HepG2 (cell line): ENCODE data around the gene SUSD2. TPM values are rescaled to one million over a fixed set of nuclear protein-coding genes. Genes with fewer than 3 reads are reported as not detected.
A peak's percentile ranks its signal among the peaks of the same experiment; 100 is the strongest.

Source experiments
- HMGA1 ChIP-seq: sonication (generic); formaldehyde crosslinking; conservative IDR thresholded peaks from 2 replicates; pipeline ENCODE4 v1.4.0; 2020; ENCODE audit warnings: missing genetic modification reagents
- JUN ChIP-seq: sonication (generic); formaldehyde crosslinking; IDR thresholded peaks from 2 replicates; pipeline ENCODE4 v1.4.0; 2020; ENCODE audit warnings: mild to moderate bottlenecking, missing genetic modification reagents
- MAFK ChIP-seq, 2 experiments: IDR thresholded peaks in 1 of 2; conservative IDR thresholded peaks in 1 of 2; 2 replicates each; pipeline ENCODE4 v1.6.1; 2011; ENCODE audit warnings: improper control_type of control experiment in 2 of 2, low read length in 2 of 2
- MAZ ChIP-seq, 2 experiments: sonication (generic) in 1 of 2; formaldehyde crosslinking in 1 of 2; IDR thresholded peaks; 2 replicates each; pipeline versions ENCODE4 v1.5.0 to v1.6.1; 2012 to 2020; ENCODE audit warnings: low read depth in 2 of 2, mild to moderate bottlenecking in 2 of 2, borderline replicate concordance in 1 of 2, improper control_type of control experiment in 1 of 2, low read length in 1 of 2, missing genetic modification reagents in 1 of 2, moderate library complexity in 1 of 2
- MTF1 ChIP-seq: sonication (generic); formaldehyde crosslinking; IDR thresholded peaks from 2 replicates; pipeline ENCODE4 v1.5.0; 2020; ENCODE audit warnings: missing genetic modification reagents
- RBM22 ChIP-seq: fragments of 200-400 bp; formaldehyde crosslinking; optimal IDR thresholded peaks from 2 replicates; pipeline ENCODE3; 2017; ENCODE audit warnings: mild to moderate bottlenecking, low read length, moderate library complexity
- SKIL ChIP-seq: sonication (generic); formaldehyde crosslinking; IDR thresholded peaks from 2 replicates; pipeline ENCODE4 v1.8.0; 2022; ENCODE audit warnings: missing genetic modification reagents, mild to moderate bottlenecking, moderate library complexity, borderline replicate concordance
- ZFP1 ChIP-seq: IDR thresholded peaks from 2 replicates; pipeline ENCODE4 v1.6.1; 2016
- ZKSCAN8 ChIP-seq: IDR thresholded peaks from 2 replicates; pipeline ENCODE4 v1.6.1; 2016; ENCODE audit warnings: borderline replicate concordance, missing genetic modification reagents, missing compliant biosample characterization
- ZMAT5 ChIP-seq: sonication (generic); formaldehyde crosslinking; IDR thresholded peaks from 2 replicates; pipeline ENCODE4 v1.5.0; 2020; ENCODE audit warnings: mild to moderate bottlenecking, low read depth, missing genetic modification reagents, borderline replicate concordance
- ZNF296 ChIP-seq: sonication (generic); formaldehyde crosslinking; conservative IDR thresholded peaks from 2 replicates; pipeline ENCODE4 v1.5.0; 2020; ENCODE audit warnings: mild to moderate bottlenecking, missing genetic modification reagents
- ZNF383 ChIP-seq: sonication (generic); formaldehyde crosslinking; IDR thresholded peaks from 2 replicates; pipeline ENCODE4 v1.4.0; 2020; ENCODE audit warnings: missing genetic modification reagents, mild to moderate bottlenecking, borderline replicate concordance
- ZNF446 ChIP-seq: sonication (generic); formaldehyde crosslinking; IDR thresholded peaks from 2 replicates; pipeline ENCODE4 v1.5.0; 2020; ENCODE audit warnings: mild to moderate bottlenecking, missing genetic modification reagents
- ZNF672 ChIP-seq: sonication (generic); formaldehyde crosslinking; IDR thresholded peaks from 2 replicates; pipeline ENCODE4 v1.8.1; 2022; ENCODE audit warnings: missing genetic modification reagents
- ZNF777 ChIP-seq: sonication (generic); formaldehyde crosslinking; IDR thresholded peaks from 2 replicates; pipeline ENCODE4 v1.4.0; 2020; ENCODE audit warnings: missing genetic modification reagents
- ZNF782 ChIP-seq: sonication (generic); formaldehyde crosslinking; IDR thresholded peaks from 2 replicates; pipeline ENCODE4 v1.4.0; 2020; ENCODE audit warnings: missing genetic modification reagents, mild to moderate bottlenecking, borderline replicate concordance
- ZNF883 ChIP-seq: sonication (generic); formaldehyde crosslinking; IDR thresholded peaks from 2 replicates; pipeline ENCODE4 v1.5.1; 2020; ENCODE audit warnings: mild to moderate bottlenecking, missing genetic modification reagents; ENCODE audit errors: not compliant biosample characterization
- ZSCAN9 ChIP-seq: IDR thresholded peaks from 2 replicates; pipeline ENCODE4 v1.6.1; 2016; ENCODE audit warnings: borderline replicate concordance
- polyA plus RNA-seq, 8 experiments: library from polyadenylated mRNA; depleted of rRNA in 3 of 8; stranded (reverse) in 7 of 8; unstranded in 1 of 8; fragments of >200 nt; fragmentation: Illumina TruSeq in 4 of 8; extraction: Trizol in 4 of 8; gene quantifications; 2 replicates each; pipeline versions ENCODE4 v1.2.1 to v1.2.3, GENCODE V29; 2011 to 2016; ENCODE audit warnings: low read depth in 4 of 8, missing spikeins in 1 of 8, mixed read lengths in 1 of 8; ENCODE audit not compliant: insufficient read depth in 1 of 8
- total RNA-seq, 5 experiments: library from RNA; depleted of rRNA; stranded (reverse); fragments of >200 nt; fragmentation: Illumina TruSeq; extraction: Trizol; gene quantifications; 2 replicates each; pipeline ENCODE4 v1.2.3, GENCODE V29; 2016; ENCODE audit warnings: low read depth in 1 of 5
- TF ChIP-seq, protein P1 (sequence below): sonication (generic); formaldehyde crosslinking; IDR thresholded peaks from 2 replicates; pipeline ENCODE4 v1.8.0; 2022; ENCODE audit warnings: mild to moderate bottlenecking, missing genetic modification reagents, borderline replicate concordance
- TF ChIP-seq, protein P2 (sequence below): sonication (generic); formaldehyde crosslinking; IDR thresholded peaks from 2 replicates; pipeline ENCODE4 v1.4.0; 2020; ENCODE audit warnings: missing genetic modification reagents
- TF ChIP-seq, protein P3 (sequence below): sonication (generic); formaldehyde crosslinking; IDR thresholded peaks from 2 replicates; pipeline ENCODE4 v1.4.0; 2020; ENCODE audit warnings: mild to moderate bottlenecking, missing genetic modification reagents, borderline replicate concordance

Gene SUSD2
- total and polyA plus RNA-seq, 2 of the 13 experiments (the other 11 are each of a cell fraction or from before 2014, with no cell fraction given) = 2.1 to 11.0 TPM

DNA sequence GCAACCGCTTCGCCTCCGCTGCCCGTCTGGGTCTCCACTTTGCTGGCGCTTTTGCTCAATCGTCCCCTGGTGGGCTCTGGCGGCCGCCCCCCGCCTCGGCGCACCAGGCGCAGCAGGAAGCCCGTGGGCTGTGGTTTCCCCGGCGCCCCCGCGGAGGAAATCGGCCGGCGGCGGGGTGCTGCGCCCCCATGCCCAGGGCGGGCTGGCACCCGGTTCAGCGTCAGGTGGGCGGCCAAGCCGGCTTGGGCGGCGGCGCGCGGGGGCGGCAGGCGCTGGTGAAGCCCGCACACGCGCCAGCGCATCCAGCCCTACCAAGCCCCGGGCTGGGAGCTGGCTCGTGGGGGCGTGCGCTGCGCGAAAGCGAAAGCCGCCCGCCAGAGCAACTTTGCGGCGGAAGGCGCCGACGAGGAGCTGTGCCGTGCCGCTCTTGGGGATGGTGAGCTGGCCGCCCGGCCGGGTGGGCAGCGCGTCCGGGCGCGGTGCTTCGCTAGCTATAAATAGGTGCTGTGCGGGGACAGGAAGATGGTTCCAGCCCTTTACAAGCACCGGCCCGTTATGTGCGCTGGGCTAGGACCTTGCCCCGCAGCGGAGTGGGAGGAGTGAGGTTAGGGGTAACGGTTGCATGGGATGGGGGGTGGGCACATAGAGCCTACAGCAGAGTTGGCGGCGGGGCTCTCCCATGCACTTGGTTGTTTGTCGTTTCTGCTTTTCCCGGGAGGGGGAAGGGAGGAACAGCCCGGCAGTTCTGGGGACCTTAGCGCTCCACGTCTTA, 25.0 kb upstream of the SUSD2 start (continued):
- TF ChIP-seq ZMAT5 (CRISPR knock-in tag) (no peak), SKIL (CRISPR knock-in tag) (no peak), ZNF446 (CRISPR knock-in tag) (no peak), HMGA1 (CRISPR knock-in tag) (no peak), ZNF777 (CRISPR knock-in tag) (no peak), MTF1 (no peak), ZNF296 (CRISPR knock-in tag) (no peak), ZNF782 (0 out of 2 replicates have a peak, but pooled peaks have one; percentile 35), ZNF883 (peak; percentile 64), MAZ (IDR thresholded peaks at IDR 0.05; ENCODE audit: borderline replicate concordance, low read depth, low read length) (no peak), MAZ (CRISPR knock-in tag; IDR thresholded peaks at IDR 0.05; ENCODE audit: low read depth) (no peak), ZKSCAN8 (no peak), JUN (no peak), ZFP1 (CRISPR knock-in tag) (no peak), ZSCAN9 (CRISPR knock-in tag) (no peak), ZNF383 (CRISPR knock-in tag) (0 out of 2 replicates have a peak, but pooled peaks have one; percentile 75), ZNF672 (no peak), MAFK (conservative IDR thresholded peaks at IDR 0.05 in 1 of 2, IDR thresholded peaks at IDR 0.05 in 1 of 2; ENCODE audit: low read length in 2 of 2) (no peak), RBM22 (no peak)
- TF ChIP-seq, protein P1, sequence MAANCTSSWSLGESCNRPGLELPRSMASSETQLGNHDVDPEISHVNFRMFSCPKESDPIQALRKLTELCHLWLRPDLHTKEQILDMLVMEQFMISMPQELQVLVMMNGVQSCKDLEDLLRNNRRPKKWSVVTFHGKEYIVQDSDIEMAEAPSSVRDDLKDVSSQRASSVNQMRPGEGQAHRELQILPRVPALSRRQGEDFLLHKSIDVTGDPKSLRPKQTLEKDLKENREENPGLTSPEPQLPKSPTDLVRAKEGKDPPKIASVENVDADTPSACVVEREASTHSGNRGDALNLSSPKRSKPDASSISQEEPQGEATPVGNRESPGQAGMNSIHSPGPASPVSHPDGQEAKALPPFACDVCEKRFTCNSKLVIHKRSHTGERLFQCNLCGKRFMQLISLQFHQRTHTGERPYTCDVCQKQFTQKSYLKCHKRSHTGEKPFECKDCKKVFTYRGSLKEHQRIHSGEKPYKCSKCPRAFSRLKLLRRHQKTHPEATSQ = 0 out of 2 replicates have a peak, but pooled peaks have one; percentile 5
- TF ChIP-seq, protein P2, sequence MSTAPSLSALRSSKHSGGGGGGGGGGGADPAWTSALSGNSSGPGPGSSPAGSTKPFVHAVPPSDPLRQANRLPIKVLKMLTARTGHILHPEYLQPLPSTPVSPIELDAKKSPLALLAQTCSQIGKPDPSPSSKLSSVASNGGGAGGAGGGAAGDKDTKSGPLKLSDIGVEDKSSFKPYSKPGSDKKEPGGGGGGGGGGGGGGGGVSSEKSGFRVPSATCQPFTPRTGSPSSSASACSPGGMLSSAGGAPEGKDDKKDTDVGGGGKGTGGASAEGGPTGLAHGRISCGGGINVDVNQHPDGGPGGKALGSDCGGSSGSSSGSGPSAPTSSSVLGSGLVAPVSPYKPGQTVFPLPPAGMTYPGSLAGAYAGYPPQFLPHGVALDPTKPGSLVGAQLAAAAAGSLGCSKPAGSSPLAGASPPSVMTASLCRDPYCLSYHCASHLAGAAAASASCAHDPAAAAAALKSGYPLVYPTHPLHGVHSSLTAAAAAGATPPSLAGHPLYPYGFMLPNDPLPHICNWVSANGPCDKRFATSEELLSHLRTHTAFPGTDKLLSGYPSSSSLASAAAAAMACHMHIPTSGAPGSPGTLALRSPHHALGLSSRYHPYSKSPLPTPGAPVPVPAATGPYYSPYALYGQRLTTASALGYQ = no peak
- TF ChIP-seq, protein P3, sequence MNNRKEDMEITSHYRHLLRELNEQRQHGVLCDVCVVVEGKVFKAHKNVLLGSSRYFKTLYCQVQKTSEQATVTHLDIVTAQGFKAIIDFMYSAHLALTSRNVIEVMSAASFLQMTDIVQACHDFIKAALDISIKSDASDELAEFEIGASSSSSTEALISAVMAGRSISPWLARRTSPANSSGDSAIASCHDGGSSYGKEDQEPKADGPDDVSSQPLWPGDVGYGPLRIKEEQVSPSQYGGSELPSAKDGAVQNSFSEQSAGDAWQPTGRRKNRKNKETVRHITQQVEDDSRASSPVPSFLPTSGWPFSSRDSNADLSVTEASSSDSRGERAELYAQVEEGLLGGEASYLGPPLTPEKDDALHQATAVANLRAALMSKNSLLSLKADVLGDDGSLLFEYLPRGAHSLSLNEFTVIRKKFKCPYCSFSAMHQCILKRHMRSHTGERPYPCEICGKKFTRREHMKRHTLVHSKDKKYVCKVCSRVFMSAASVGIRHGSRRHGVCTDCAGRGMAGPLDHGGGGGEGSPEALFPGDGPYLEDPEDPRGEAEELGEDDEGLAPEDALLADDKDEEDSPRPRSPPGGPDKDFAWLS = 0 out of 2 replicates have a peak, but pooled peaks have one; percentile 51
